ENCODE data around the gene SLC24A3. TPM values are rescaled to one million over a fixed set of nuclear protein-coding genes. Genes with fewer than 3 reads are reported as not detected.

SLC24A3 gene
- total RNA-seq, 1 donor from 2014 or later: 16.9 TPM

- DNase-seq (ENCODE audit: low spot score): no peak
Observed at GRCh38 chr20:19493794-19494495, 281.5 kb downstream of the SLC24A3 start.

DNA sequence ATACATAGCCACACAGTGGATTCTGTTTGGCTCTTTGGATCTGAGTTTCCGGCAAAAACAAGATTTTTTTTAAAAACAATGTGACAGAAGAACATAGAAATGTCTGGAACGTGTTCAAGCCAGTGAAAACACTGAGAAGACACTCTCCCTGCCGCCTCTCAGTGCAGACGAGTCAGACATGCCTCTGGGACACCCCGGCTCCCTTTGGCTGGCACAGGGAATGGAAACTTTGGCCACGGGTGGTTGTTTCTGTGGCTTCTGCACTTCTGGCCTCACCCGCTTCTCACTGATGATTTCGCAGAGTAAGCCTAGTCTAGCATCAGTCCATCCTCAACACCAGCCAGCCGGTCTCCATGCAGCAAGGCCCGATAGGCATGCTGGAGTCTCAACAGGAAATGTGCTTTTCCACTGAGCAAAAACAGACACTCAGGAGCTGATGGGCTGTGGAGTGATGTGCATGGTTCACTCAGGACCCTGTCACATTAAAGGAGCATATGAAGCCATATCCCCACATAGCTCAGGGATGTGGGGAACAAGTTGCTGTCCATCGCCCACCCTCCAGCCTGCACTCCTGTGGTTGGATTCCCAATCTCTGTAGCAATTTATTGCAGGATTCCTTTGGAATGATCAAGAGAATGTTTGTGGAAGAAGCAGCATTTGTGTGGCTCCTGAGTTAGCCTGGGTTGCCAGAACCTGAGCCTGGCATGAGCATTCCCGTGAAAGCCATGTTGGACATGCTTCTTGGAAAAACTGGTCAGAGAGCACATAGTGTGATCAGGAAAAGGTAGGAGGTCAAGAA is 283.7 kb downstream of the SLC24A3 start:
- DNase-seq (ENCODE audit: low spot score): no peak

GRCh38 chr20:19497064-19497463 is 284.6 kb downstream of the SLC24A3 start:
- DNase-seq (ENCODE audit: low spot score): no peak

GRCh38 chr20:19498756-19499155 is 286.3 kb downstream of the SLC24A3 start:
- no peak for DNase-seq (ENCODE audit: low spot score)

DNA sequence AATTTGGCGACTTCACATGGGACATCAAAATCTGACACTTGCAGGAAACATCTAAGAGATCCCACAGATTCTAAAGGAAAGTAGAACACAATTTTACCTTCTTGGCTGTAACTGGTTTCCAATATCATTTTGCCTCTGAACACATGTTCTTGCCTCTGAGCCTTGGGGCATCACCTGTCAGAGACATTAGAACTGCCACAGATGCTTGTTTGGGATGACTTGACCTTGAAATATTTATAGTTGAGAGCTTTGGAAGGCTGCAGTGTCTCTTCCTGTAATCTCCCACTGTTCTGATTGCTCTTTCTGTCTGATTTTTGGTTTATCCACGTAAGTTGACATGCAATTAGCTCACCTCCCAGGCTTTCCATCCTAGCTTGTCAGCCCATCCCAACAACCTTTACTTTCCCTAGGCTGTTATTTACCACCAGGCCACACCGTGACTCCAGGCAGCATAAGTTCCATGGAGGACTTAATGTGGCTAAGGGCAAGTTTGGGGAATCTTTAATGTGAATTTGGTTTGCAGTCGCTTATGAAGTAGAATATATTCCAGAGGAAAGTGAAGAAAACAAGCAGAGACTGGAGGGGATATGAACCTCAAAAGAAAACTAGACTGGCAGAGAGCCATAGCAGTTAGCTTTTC is 289.2 kb downstream of the SLC24A3 start:
- DNase-seq (ENCODE audit: low spot score): no peak

DNA sequence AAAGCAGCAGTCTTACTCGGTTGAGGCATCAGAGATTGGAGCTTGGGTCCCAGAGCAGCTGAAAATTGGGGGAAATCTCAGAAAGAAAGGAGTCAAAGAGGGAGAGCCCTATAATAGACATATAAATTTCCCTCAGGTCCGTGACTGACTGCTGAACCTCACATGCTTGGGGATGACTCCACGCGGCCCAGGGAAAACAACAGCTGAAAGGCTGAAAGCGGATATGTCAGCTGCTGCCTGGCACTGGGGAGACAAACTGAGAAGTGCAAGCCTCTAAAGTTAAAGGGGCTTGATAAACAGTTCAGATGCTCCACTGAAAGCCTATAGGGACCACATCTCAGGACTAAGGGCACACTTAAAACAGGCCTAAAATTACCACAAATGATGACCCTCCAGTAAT is 289.7 kb downstream of the SLC24A3 start:
- no peak for DNase-seq (ENCODE audit: low spot score)

- DNase-seq (ENCODE audit: low spot score): no peak
Observed at GRCh38 chr20:19504251-19504650, 291.8 kb downstream of the SLC24A3 start.

DNA sequence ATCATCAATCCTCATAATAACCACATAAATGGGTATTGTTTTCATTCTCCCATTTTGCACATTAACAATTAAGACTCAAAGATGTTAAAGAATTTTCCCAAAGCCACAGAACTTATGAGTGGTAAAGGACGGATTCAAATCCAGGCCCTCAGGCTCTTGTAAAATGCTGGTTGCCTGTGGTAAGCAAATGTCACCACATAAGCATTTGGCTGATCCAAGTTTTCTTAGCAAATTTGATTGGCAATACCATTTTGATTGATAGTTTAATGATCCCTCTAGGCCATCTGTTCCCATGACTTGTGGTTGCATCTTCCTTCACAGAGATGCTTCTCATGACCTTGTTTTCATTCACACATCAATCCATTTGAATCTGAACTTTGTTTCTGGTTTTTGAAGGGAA is 293.6 kb downstream of the SLC24A3 start:
- no peak for DNase-seq (ENCODE audit: low spot score)

- no peak for DNase-seq (ENCODE audit: low spot score)
Observed at GRCh38 chr20:19508449-19508848, 296.0 kb downstream of the SLC24A3 start.

GRCh38 chr20:19510611-19511010 is 298.2 kb downstream of the SLC24A3 start:
- DNase-seq (ENCODE audit: low spot score): no peak

DNA sequence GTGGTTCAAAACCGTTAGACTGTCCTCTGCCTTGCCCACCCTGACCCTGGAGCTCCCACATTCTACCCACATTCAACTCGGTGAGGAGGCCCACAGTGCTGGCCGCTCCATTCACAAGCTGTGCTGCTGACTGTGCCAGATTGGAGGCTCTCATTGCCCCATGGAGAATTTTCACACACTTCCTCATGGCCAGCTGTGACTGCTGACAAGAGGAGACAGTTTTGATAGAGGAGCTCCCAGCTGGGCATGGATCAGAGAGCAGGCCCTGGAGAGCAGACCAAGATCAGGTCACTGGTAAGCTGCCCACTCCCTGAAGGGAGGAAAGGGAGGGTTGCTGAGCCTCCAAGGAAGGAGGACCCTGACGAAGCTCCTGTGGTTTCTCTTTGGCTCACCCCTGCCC is 299.5 kb downstream of the SLC24A3 start:
- DNase-seq (ENCODE audit: low spot score): no peak

- no peak for DNase-seq (ENCODE audit: low spot score)
Observed at GRCh38 chr20:19512886-19513677, 300.6 kb downstream of the SLC24A3 start.

DNA sequence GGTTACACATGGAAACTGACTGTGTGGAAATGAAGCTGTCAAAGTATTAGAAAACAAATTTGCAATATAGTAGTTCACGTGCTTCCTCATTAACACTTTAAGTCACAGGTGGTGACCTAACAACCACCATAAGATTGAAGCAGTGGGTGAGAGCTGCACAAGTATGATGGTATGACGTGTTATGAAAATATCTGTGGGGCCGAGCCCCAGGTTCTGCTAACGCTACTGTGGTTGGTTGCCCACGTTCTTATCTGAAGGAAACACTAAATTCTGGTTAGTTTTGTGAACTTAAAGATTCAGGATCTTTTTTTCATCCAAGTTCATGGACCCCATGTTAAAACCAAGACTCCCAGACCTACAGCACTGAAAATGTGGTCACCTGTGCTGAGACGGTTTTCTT is 302.6 kb downstream of the SLC24A3 start:
- DNase-seq (ENCODE audit: low spot score): no peak

- DNase-seq (ENCODE audit: low spot score): no peak
Observed at GRCh38 chr20:19519466-19519865, 307.0 kb downstream of the SLC24A3 start.

- DNase-seq (ENCODE audit: low spot score): no peak
Observed at GRCh38 chr20:19520261-19520660, 307.8 kb downstream of the SLC24A3 start.

DNA sequence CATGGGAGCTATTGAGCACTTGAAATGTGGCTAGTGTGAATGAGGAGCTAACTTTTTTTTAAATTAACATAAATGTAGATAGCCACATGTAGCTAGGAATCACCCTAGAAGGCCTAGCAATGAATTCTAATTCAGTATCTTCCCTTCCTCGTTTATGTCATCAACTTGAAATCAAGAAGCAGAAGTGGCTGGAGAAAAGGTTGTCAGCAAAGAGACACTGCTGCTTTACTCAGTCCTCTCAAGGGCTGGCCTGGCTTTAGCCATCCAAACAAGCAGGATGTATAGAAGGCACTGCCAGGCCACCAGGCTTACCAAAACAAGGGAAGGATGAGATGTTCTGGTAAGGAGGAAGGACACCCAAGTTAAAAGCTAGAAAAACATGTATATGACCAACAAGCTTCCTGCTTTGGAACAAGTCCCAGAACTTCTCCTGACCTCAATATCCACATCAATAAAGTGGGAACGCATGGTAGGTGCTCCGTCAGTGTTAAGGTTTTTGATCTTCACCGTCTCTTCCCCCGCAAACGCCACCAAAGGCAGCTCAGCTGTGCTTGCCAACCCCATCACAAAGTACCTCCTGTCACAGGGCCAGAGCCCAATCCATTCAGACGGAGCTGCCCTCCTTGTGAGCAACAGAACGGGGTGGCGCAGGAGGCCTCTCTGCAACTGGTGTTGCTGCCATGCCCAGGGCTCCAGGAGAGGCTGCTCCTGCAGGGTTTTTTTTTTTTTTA is 309.8 kb downstream of the SLC24A3 start:
- DNase-seq (ENCODE audit: low spot score): no peak

DNA sequence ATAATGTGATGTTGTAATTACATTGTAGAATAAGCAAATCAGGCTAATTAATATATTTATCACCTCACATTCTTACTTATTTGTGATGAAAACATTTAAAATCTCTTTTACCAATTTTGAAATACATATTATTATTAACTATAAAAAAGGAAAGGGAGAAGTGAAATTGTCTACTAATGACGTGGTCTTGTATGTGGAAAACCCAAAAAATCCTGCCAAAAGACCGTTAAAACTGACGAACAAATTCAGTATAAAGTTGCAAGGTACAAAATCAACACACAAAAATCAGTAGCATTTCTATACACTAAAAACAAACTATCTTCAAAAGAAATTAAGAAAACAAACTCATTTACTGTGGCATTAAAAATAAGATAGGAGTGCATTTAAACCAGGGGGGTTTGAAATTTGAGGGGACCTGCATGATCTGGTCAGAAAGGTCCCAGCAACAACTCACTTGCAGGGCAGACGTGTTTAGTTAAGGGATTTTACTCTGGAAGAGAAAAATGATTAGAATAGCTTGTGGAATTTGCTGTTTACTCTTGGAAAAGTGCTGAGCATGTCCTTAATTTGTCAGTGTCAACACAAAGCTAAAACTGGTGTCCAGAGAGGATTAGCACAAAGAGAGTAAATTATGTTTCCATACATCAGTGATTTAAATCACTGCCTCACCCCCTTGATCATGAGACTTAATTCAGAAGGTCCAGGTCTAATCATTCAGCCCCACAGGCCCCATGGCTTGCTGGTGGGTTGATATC is 310.6 kb downstream of the SLC24A3 start:
- DNase-seq (ENCODE audit: low spot score): no peak

DNA sequence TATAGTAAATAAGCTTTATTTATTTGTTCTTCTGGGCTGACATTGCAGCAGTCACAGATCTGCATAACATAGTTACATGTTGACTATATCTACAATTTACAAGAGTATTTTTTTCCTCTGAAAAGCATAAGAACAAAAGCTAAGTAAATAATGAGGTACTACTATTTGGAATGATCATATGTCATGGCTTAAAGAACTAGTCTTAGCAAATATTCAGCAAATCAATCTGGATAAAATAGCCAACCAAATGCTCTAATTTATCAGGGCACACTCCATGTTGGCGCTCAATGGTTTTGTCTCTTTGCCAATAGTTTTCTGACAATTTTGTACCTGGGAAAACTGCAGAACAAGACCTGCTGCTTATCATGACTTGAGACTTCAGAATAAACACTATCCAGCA is 312.2 kb downstream of the SLC24A3 start:
- no peak for DNase-seq (ENCODE audit: low spot score)

DNA sequence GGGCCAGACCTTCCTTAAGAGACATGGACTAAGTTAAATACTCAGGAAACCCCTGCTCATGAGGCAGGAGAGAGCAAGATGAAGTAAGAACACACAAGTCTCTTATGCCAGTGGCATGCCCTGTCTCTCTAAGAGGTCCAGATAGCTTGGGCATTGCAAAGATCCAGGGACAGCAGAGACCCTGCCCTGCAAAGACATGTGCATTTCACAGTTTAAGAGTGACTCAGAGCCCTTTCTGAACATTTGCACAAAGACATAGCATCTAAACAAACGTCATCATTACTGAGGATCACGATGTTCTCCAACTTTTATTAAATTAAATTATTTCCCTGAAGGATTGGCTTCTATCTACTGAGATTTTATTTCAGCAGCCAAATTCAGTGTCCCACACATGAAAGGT is 315.1 kb downstream of the SLC24A3 start:
- no peak for DNase-seq (ENCODE audit: low spot score)

All from mesenteric fat pad (tissue), 1 donor.